ENCODE measurements around the gene LRP1.

DNA sequence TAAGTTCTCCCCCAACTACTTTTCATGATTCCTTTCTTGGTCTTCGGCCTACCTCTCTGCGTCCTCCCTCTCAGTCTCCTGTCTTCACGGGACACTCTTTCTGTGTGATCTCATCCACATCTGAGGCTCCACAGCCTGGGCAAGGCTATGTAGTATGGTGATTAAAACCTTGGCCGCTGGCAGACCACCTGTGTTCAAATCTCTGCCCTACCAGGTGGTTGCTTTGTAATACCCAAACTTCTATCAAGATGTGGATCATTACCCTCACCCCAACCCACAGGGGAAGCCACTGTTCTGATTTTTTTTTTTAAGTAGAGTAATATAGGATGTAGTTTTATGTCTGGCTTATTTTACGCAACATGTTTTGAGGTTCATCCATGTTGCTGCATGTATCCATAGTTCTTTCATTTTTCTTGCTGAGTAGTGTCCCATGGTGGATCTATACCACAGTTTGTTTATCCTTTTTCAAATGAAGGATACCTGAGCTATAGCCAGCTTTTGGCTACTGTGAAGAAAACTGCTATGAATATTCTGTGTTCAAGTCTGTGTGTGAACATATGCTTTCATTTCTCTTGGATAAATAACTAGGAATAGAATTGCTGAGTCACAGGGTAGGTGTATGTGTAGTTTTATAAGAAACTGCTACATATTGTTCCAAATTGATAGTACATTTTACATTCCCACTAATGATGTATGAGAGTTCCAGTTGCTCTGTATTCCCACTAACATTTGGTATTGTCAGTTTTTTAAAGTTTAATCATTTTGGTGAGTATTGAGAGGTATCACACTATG is 8.8 kb upstream of the LRP1 start:
- TF ChIP-seq POLR2AphosphoS5 (IDR thresholded peaks at IDR 0.05; ENCODE audit: low read depth, low read length) (no peak), SIN3A (IDR thresholded peaks at IDR 0.05; ENCODE audit: borderline replicate concordance, insufficient read depth, low read length) (no peak), REST (IDR thresholded peaks at IDR 0.05; ENCODE audit: insufficient read depth in 1 of 2, low read depth in 2 of 2, low read length in 2 of 2) (no peak), TAF1 (IDR thresholded peaks at IDR 0.05; ENCODE audit: borderline replicate concordance, insufficient read depth, low read length) (no peak)

All from PFSK-1 (cell line).